ENCODE data around the gene MBNL2. TPM values are rescaled to one million over a fixed set of nuclear protein-coding genes. Genes with fewer than 3 reads are reported as not detected.

Gene MBNL2
- total RNA-seq, 1 donor from 2014 or later, result 71.8 TPM

- no peak for TF ChIP-seq CTCF (IDR thresholded peaks at IDR 0.05; ENCODE audit: unreplicated experiment)
- Mint-ChIP-seq H3K36me3 (no peaks in the 10 kb centered on the region), H3K27ac (no peak overlapping the region), H3K4me1 (peaks cover 21% of the 10 kb centered on the region), H3K4me3 (no peak overlapping the region), H3K9me3 (no peaks in the 10 kb centered on the region), H3K27me3 (ENCODE audit: low read depth) (no peaks in the 10 kb centered on the region)
- DNase-seq (ENCODE audit: low spot score in 2 of 2, unreplicated experiment in 2 of 2), result no peak
Measured at GRCh38 chr13:97426695-97427094, 204.6 kb downstream of the MBNL2 start.

GRCh38 chr13:97429681-97430081 is 207.5 kb downstream of the MBNL2 start:
- Mint-ChIP-seq H3K27me3 (ENCODE audit: low read depth) (no peaks in the 10 kb centered on the region), H3K4me1 (peaks cover 28% of the 10 kb centered on the region), H3K36me3 (no peaks in the 10 kb centered on the region), H3K4me3 (no peak overlapping the region), H3K9me3 (no peaks in the 10 kb centered on the region), H3K27ac (no peak overlapping the region)
- no peak for TF ChIP-seq CTCF (IDR thresholded peaks at IDR 0.05; ENCODE audit: unreplicated experiment)
- DNase-seq (ENCODE audit: low spot score in 2 of 2, unreplicated experiment in 2 of 2), result no peak

- Mint-ChIP-seq H3K4me3 (peak overlapping the region; percentile 2), H3K27ac (peak overlapping the region; percentile 1), H3K27me3 (ENCODE audit: low read depth) (no peaks in the 10 kb centered on the region), H3K36me3 (no peaks in the 10 kb centered on the region), H3K9me3 (no peaks in the 10 kb centered on the region), H3K4me1 (peaks cover 32% of the 10 kb centered on the region)
- TF ChIP-seq CTCF (IDR thresholded peaks at IDR 0.05; ENCODE audit: unreplicated experiment), result no peak
- DNase-seq (ENCODE audit: low spot score in 2 of 2, unreplicated experiment in 2 of 2), result no peak
Measured at GRCh38 chr13:97430296-97430695, 208.2 kb downstream of the MBNL2 start.

GRCh38 chr13:97431171-97431764 is 209.1 kb downstream of the MBNL2 start:
- peaks cover 40% of the 10 kb centered on the region for H3K4me1 Mint-ChIP-seq
- no peaks in the 10 kb centered on the region for H3K27me3 Mint-ChIP-seq (ENCODE audit: low read depth)
- no peaks in the 10 kb centered on the region for H3K36me3 Mint-ChIP-seq
- H3K4me3 Mint-ChIP-seq, result peak overlapping the region; percentile 86
- no peak for TF ChIP-seq CTCF (IDR thresholded peaks at IDR 0.05; ENCODE audit: unreplicated experiment)
- peak overlapping the region; percentile 47 for H3K27ac Mint-ChIP-seq
- no peak for DNase-seq (ENCODE audit: low spot score in 2 of 2, unreplicated experiment in 2 of 2)
- H3K9me3 Mint-ChIP-seq, result no peaks in the 10 kb centered on the region

GRCh38 chr13:97432232-97432916 is 210.2 kb downstream of the MBNL2 start:
- H3K27ac Mint-ChIP-seq, result peak overlapping the region; percentile 99
- peak overlapping the region; percentile 86 for H3K4me3 Mint-ChIP-seq
- no peaks in the 10 kb centered on the region for H3K27me3 Mint-ChIP-seq (ENCODE audit: low read depth)
- H3K9me3 Mint-ChIP-seq, result no peaks in the 10 kb centered on the region
- no peak for DNase-seq (ENCODE audit: low spot score in 2 of 2, unreplicated experiment in 2 of 2)
- no peaks in the 10 kb centered on the region for H3K36me3 Mint-ChIP-seq
- no peak for TF ChIP-seq CTCF (IDR thresholded peaks at IDR 0.05; ENCODE audit: unreplicated experiment)
- peaks cover 46% of the 10 kb centered on the region for H3K4me1 Mint-ChIP-seq

Data from mesothelial cell of epicardium (in vitro differentiated cells).